NCI-H128 (cell line): ENCODE data around the gene CDK19.
"Not testable (repeated sequence)": the region's sequence is repeated elsewhere in the genome, so short reads cannot be mapped to it uniquely, and the experiment has no call there.

Experiments
- DNase-seq: peaks from one replicate; lab custom pipeline; 2025; ENCODE audit not compliant: unreplicated experiment; lab: John Stamatoyannopoulos, UW

Gene CDK19

GRCh38 chr6:110814102-110815014, 911 bp downstream of the CDK19 start:
- no peak for DNase-seq

- DNase-seq = no peak
Measured at GRCh38 chr6:110813338-110814101, 1.7 kb downstream of the CDK19 start.

GRCh38 chr6:110812719-110813118, 2.5 kb downstream of the CDK19 start:
- no peak for DNase-seq

GRCh38 chr6:110810896-110811586, 4.2 kb downstream of the CDK19 start:
- DNase-seq = no peak

- no peak for DNase-seq
Measured at GRCh38 chr6:110809792-110810191, 5.5 kb downstream of the CDK19 start.

GRCh38 chr6:110802175-110802574, 13.1 kb downstream of the CDK19 start:
- not testable (repeated sequence) for DNase-seq

GRCh38 chr6:110800839-110801196, 14.5 kb downstream of the CDK19 start:
- no peak for DNase-seq

GRCh38 chr6:110800196-110800838, 15.0 kb downstream of the CDK19 start:
- no peak for DNase-seq

GRCh38 chr6:110799655-110800054, 15.6 kb downstream of the CDK19 start:
- no peak for DNase-seq

- DNase-seq = no peak
Measured at GRCh38 chr6:110799189-110799588, 16.1 kb downstream of the CDK19 start.

GRCh38 chr6:110795271-110795670, 20.0 kb downstream of the CDK19 start:
- no peak for DNase-seq

- DNase-seq = no peak
Measured at GRCh38 chr6:110786696-110787095, 28.6 kb downstream of the CDK19 start.

GRCh38 chr6:110786271-110786670, 29.0 kb downstream of the CDK19 start:
- DNase-seq = no peak

GRCh38 chr6:110784610-110784979, 30.7 kb downstream of the CDK19 start:
- DNase-seq = no peak

GRCh38 chr6:110781522-110782214, 33.6 kb downstream of the CDK19 start:
- DNase-seq = no peak

- no peak for DNase-seq
Measured at GRCh38 chr6:110778333-110778732, 36.9 kb downstream of the CDK19 start.

GRCh38 chr6:110777636-110778035, 37.6 kb downstream of the CDK19 start:
- DNase-seq = no peak

GRCh38 chr6:110776413-110776812, 38.9 kb downstream of the CDK19 start:
- no peak for DNase-seq

- no peak for DNase-seq
Measured at GRCh38 chr6:110769923-110770322, 45.3 kb downstream of the CDK19 start.

GRCh38 chr6:110768057-110768456, 47.2 kb downstream of the CDK19 start:
- no peak for DNase-seq

- DNase-seq = no peak
Measured at GRCh38 chr6:110761371-110761770, 53.9 kb downstream of the CDK19 start.
